ENCODE measurements around the gene RABEP1.

The RABEP1 gene

GRCh38 chr17:5282642-5283217, 646 bp downstream of the RABEP1 start:
- DNase-seq = no peak

GRCh38 chr17:5283571-5284315, 1.7 kb downstream of the RABEP1 start:
- no peak for DNase-seq

- DNase-seq = no peak
These were observed 2.6 kb downstream of the RABEP1 start for GRCh38 chr17:5284681-5285080.

GRCh38 chr17:5286846-5287245, 4.8 kb downstream of the RABEP1 start:
- no peak for DNase-seq

GRCh38 chr17:5291683-5292350, 9.7 kb downstream of the RABEP1 start:
- DNase-seq = no peak

GRCh38 chr17:5297245-5297644, 15.2 kb downstream of the RABEP1 start:
- no peak for DNase-seq

GRCh38 chr17:5299383-5299782, 17.3 kb downstream of the RABEP1 start:
- DNase-seq = no peak

- no peak for DNase-seq
These were observed 22.6 kb downstream of the RABEP1 start for GRCh38 chr17:5304636-5305035.

GRCh38 chr17:5309851-5310250, 27.8 kb downstream of the RABEP1 start:
- DNase-seq = no peak

- no peak for DNase-seq
These were observed 43.8 kb downstream of the RABEP1 start for GRCh38 chr17:5325851-5326250.

GRCh38 chr17:5329784-5330557, 47.9 kb downstream of the RABEP1 start:
- DNase-seq = no peak

- DNase-seq = no peak
These were observed 48.9 kb downstream of the RABEP1 start for GRCh38 chr17:5330981-5331380.

- no peak for DNase-seq
These were observed 49.4 kb downstream of the RABEP1 start for GRCh38 chr17:5331506-5331905.

GRCh38 chr17:5344914-5345313, 62.8 kb downstream of the RABEP1 start:
- DNase-seq = no peak

- DNase-seq = no peak
These were observed 70.7 kb downstream of the RABEP1 start for GRCh38 chr17:5352681-5353289.

- DNase-seq = no peak
These were observed 72.2 kb downstream of the RABEP1 start for GRCh38 chr17:5354310-5354709.

- no peak for DNase-seq
These were observed 72.9 kb downstream of the RABEP1 start for GRCh38 chr17:5354886-5355415.

- no peak for DNase-seq
These were observed 73.5 kb downstream of the RABEP1 start for GRCh38 chr17:5355421-5356129.

- DNase-seq = no peak
These were observed 79.3 kb downstream of the RABEP1 start for GRCh38 chr17:5361426-5361825.

GRCh38 chr17:5362162-5362811, 80.2 kb downstream of the RABEP1 start:
- no peak for DNase-seq

GRCh38 chr17:5364156-5364555, 82.1 kb downstream of the RABEP1 start:
- DNase-seq = no peak

GRCh38 chr17:5364696-5365095, 82.6 kb downstream of the RABEP1 start:
- no peak for DNase-seq
